Measurements from ENCODE around the gene PRCC.

The PRCC gene

GRCh38 chr1:156845055-156845952, 78.0 kb downstream of the PRCC start:
- DNase-seq: no peak

- no peak for DNase-seq
Observed at GRCh38 chr1:156845953-156846545, 78.7 kb downstream of the PRCC start.

GRCh38 chr1:156846643-156847042, 79.3 kb downstream of the PRCC start:
- no peak for DNase-seq

- DNase-seq: no peak
Observed at GRCh38 chr1:156847591-156848460, 80.5 kb downstream of the PRCC start.

- no peak for DNase-seq
Observed at GRCh38 chr1:156848461-156849150, 81.3 kb downstream of the PRCC start.

GRCh38 chr1:156849151-156849496, 81.8 kb downstream of the PRCC start:
- no peak for DNase-seq
